GM21786 (cell line): ENCODE results near the gene OR1S1.
"Not testable (repeated sequence)": the region's sequence is repeated elsewhere in the genome, so short reads cannot be mapped to it uniquely, and the experiment has no call there.

Experiments used
- ATAC-seq: cut with Tn5 transposase; IDR thresholded peaks from one replicate; pipeline ENCODE4 v1.9.1; 2021; ENCODE audit not compliant: unreplicated experiment

OR1S1 gene

GRCh38 chr11:58212420-58212819 lies at the start of gene OR1S1:
Gene OR1S1 (plus strand): TSS chr11:58212720.
- not testable (repeated sequence) for ATAC-seq

GRCh38 chr11:58164389-58164788 lies 48.1 kb upstream of the OR1S1 start:
- no peak for ATAC-seq

- no peak for ATAC-seq
These were observed 47.5 kb upstream of the OR1S1 start for GRCh38 chr11:58164990-58165389.

GRCh38 chr11:58165504-58166106 lies 46.9 kb upstream of the OR1S1 start:
- ATAC-seq, result no peak

- no peak for ATAC-seq
These were observed 35.0 kb upstream of the OR1S1 start for GRCh38 chr11:58177409-58178054.

- no peak for ATAC-seq
These were observed 34.1 kb upstream of the OR1S1 start for GRCh38 chr11:58178444-58178843.

GRCh38 chr11:58179648-58180047 lies 32.9 kb upstream of the OR1S1 start:
- ATAC-seq, result no peak

GRCh38 chr11:58186938-58187337 lies 25.6 kb upstream of the OR1S1 start:
- ATAC-seq, result no peak

GRCh38 chr11:58188770-58189169 lies 23.8 kb upstream of the OR1S1 start, which contains the start of gene OR9Q2:
Gene OR9Q2 (plus strand): TSS chr11:58189070. CDS start chr11:58190491, 1,421 bp downstream.
- ATAC-seq, result no peak

- no peak for ATAC-seq
These were observed 20.3 kb upstream of the OR1S1 start for GRCh38 chr11:58192229-58192628.

- ATAC-seq, result no peak
These were observed 19.1 kb upstream of the OR1S1 start for GRCh38 chr11:58193391-58193790.

GRCh38 chr11:58195939-58196338 lies 16.6 kb upstream of the OR1S1 start:
- no peak for ATAC-seq

- ATAC-seq, result no peak
These were observed 13.2 kb upstream of the OR1S1 start for GRCh38 chr11:58199271-58199670.

- ATAC-seq, result no peak
These were observed 8.5 kb upstream of the OR1S1 start, which contains the start of gene OR1S2 for GRCh38 chr11:58204042-58204441. Gene OR1S2 (minus strand): TSS chr11:58204142. CDS start chr11:58204142, 0 bp downstream.

- no peak for ATAC-seq
These were observed 4.0 kb downstream of the OR1S1 start for GRCh38 chr11:58216476-58216875.

GRCh38 chr11:58222721-58223120 lies 10.2 kb downstream of the OR1S1 start:
- ATAC-seq, result no peak

GRCh38 chr11:58227956-58228615 lies 15.6 kb downstream of the OR1S1 start:
- no peak for ATAC-seq

GRCh38 chr11:58243954-58244353 lies 31.4 kb downstream of the OR1S1 start:
- no peak for ATAC-seq

- no peak for ATAC-seq
These were observed 42.4 kb downstream of the OR1S1 start for GRCh38 chr11:58254936-58255335.

- no peak for ATAC-seq
These were observed 47.5 kb downstream of the OR1S1 start for GRCh38 chr11:58259983-58260382.
